Gastroesophageal sphincter (tissue), 4 donors: ENCODE data around the gene PTGIR. TPM values are rescaled to one million over a fixed set of nuclear protein-coding genes. Genes with fewer than 3 reads are reported as not detected.

ENCODE experiments used
- ATAC-seq: fragments of 150-250 bp; one replicate; pipeline ENCODE4 v1.9.1; 2016; ENCODE audit warnings: mild to moderate bottlenecking, moderate library complexity
- H3K27ac ChIP-seq, 4 donors: fragments of 200-600 bp; sonication (generic) in 3 of 4; 1 replicate in 3 of 4; 2 replicates in 1 of 4; pipeline ENCODE4 v1.5.1; 2016 to 2019
- H3K27me3 ChIP-seq: fragments of 200-600 bp; sonication (generic); one replicate; pipeline ENCODE4 v1.5.1; 2019
- H3K36me3 ChIP-seq, 2 donors: fragments of 200-600 bp; sonication (generic); one replicate each; pipeline ENCODE4 v1.5.1; 2019; ENCODE audit warnings: control low read depth in 1 of 2
- H3K4me1 ChIP-seq, 3 donors: fragments of 200-600 bp; sonication (generic); 1 replicate in 2 of 3; 2 replicates in 1 of 3; pipeline ENCODE4 v1.5.1; 2016 to 2019; ENCODE audit warnings: control low read depth in 2 of 3
- H3K4me3 ChIP-seq, 2 donors: fragments of 200-600 bp; sonication (generic); one replicate each; pipeline ENCODE4 v1.5.1; 2019; ENCODE audit warnings: mild to moderate bottlenecking in 1 of 2, moderate library complexity in 1 of 2
- H3K9me3 ChIP-seq, 3 donors: fragments of 200-600 bp; sonication (generic); one replicate each; pipeline ENCODE4 v1.5.1; 2017 to 2019; ENCODE audit warnings: control low read depth in 2 of 3
- CTCF ChIP-seq, 4 experiments: fragments of 200-600 bp in 2 of 4; fragments of 450-650 bp in 2 of 4; sonication (generic) in 1 of 4; IDR thresholded peaks; one replicate each; pipeline ENCODE4 v1.5.1; 2017 to 2019; ENCODE audit warnings: antibody characterized with exemption in 4 of 4, mild to moderate bottlenecking in 2 of 4, moderate library complexity in 2 of 4
- EP300 ChIP-seq: sonication (generic); formaldehyde crosslinking; IDR thresholded peaks from one replicate; pipeline ENCODE4 v1.6.1; 2017; ENCODE audit warnings: antibody characterized with exemption, mild to moderate bottlenecking
- POLR2A ChIP-seq, 2 donors: fragments of 450-650 bp; IDR thresholded peaks; one replicate each; pipeline ENCODE4 v1.6.1; 2017; ENCODE audit warnings: antibody characterized with exemption in 2 of 2, mild to moderate bottlenecking in 2 of 2, moderate library complexity in 1 of 2
- POLR2AphosphoS5 ChIP-seq: sonication (generic); formaldehyde crosslinking; IDR thresholded peaks from one replicate; pipeline ENCODE4 v1.6.1; 2017; ENCODE audit warnings: antibody characterized with exemption
- WGBS, 2 donors: methylation state at CpG; one replicate each; pipeline ENCODE4 v1.1.5; 2018; ENCODE audit warnings: low coverage in 1 of 2; 5-methylcytosine and 5-hydroxymethylcytosine counted together
- total RNA-seq, 4 donors: library from RNA; depleted of rRNA; stranded (reverse); fragments of >200 nt; gene quantifications; one replicate each; pipeline ENCODE4 v1.1.0, GENCODE V29; 2016

The PTGIR gene
- total RNA-seq, 4 donors from 2014 or later = 3.6 to 5.9 (median 4.3) TPM

DNA sequence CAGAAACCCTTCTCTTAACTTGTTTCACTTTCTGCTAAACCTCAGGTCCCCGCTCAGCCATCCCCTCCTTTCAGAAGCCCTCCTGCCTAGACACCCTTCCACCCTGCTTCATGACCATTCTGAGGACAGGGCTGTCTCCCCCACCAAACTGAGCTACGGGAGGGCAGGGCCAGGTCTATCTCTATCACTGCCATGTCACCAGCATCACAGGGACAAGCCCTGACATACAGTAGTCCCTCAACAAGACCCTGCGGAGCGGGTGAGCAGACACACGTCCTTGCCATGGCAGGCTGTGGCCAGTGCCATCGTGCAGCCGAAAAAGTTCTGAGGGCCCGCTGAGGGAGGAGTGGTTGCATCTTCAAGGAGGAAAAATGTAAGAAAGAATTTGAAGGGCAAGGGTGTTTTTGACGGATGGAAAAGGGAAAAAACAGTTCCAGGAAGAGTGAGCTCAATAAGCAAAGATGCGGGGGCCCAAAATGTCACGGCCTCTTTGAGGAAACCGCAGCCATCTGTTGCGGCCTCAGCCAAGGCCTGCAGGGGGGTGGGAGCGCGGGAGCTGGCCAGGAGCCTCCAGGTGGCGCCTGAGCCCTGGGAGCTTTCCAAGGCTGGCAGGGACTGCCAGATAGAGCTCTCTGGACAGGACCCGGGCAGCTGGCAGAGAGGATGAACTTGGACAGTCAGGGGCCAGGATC lies 8.1 kb downstream of the PTGIR start:
- TF ChIP-seq EP300 = no peak
- peak in 3 of 4 experiments; percentile 34 to 61 (median 50) for TF ChIP-seq CTCF (IDR thresholded peaks at IDR 0.05)
- peak; percentile 86 for TF ChIP-seq POLR2AphosphoS5
- TF ChIP-seq POLR2A (IDR thresholded peaks at IDR 0.05) = no peak
- Histone ChIP-seq H3K27me3 (no peaks in the 10 kb centered on the region), H3K9me3 (no peaks in the 10 kb centered on the region), H3K36me3 (no peaks in the 10 kb centered on the region), H3K4me3 (no peak overlapping the region), H3K27ac (peak overlapping the region in 3 of 4 donors; percentile 11 to 35 (median 26)), H3K4me1 (peaks cover 3 to 68% (median 37%) of the 10 kb centered on the region in 3 donors)
- ATAC-seq = no peak
- 17 to 37% methylated on average over 10 to 13 of the region's 17 CpGs for WGBS, 2 donors

DNA sequence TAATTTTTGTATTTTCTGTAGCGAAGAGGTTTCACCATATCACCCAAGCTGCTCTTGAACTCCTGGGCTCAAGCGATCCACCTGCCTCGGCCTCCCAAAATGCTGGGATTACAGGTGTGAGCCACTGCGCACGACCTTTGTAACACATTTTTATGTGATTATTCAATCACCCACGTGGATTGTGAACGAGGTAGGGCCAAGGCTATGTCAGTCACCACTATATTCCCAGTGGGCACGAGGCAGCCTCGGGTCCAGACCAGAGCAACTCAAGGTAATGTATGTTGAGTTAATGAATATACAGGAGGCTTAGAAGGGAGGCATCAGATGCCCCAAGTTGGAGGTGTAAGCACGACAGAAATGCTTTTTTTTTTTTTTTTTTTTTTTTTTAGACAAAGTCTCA lies 8.9 kb downstream of the PTGIR start:
- H3K4me1 ChIP-seq = peaks cover 0 to 60% (median 29%) of the 10 kb centered on the region in 3 donors
- no peak for ATAC-seq

DNA sequence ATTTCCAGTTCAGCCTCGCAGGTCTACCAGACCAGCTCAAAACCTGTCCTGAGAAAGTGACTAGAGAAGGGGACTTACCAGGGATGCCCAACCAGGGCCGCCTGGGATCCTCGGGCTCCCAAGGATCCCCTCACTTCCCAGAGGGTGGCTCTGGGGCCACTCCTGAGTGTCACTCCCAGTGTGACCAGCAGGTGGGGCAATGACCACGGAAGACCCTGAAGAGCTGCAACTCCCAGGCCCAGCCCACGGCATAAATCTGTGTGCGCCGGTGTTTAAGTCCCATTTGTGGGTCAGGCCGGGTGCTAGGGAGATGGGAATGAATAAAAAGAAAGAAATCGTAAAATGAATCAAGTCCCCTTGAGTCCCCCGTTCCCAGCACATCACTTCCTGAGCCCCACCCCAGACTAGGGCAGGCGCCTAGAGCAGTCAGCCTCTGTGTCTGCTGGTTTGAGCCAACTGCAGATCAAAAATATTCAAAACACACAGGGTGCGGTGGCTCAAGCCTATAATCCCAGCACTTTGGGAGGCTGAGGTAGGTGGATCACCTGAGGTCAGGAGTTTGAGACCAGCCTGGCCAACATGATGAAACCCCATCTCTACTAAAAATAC lies 10.7 kb downstream of the PTGIR start:
- WGBS, 2 donors = 10 to 12% methylated on average over 4 of the region's 12 CpGs
- TF ChIP-seq CTCF (IDR thresholded peaks at IDR 0.05) (peak in 3 of 4 experiments; percentile 94 to 95 (median 94)), EP300 (no peak), POLR2AphosphoS5 (no peak), POLR2A (IDR thresholded peaks at IDR 0.05) (no peak)
- Histone ChIP-seq H3K27ac (peak overlapping the region in 2 of 4 donors; percentile 11 to 46), H3K27me3 (no peaks in the 10 kb centered on the region), H3K4me1 (peaks cover 0 to 42% (median 16%) of the 10 kb centered on the region in 3 donors), H3K36me3 (peaks cover 0 to 13% of the 10 kb centered on the region in 2 donors), H3K4me3 (no peak overlapping the region), H3K9me3 (no peaks in the 10 kb centered on the region)
- ATAC-seq = peak; percentile 88

More for the DNA sequence above, 8.9 kb downstream of the PTGIR start:
- Histone ChIP-seq H3K27ac (no peak overlapping the region), H3K9me3 (no peaks in the 10 kb centered on the region), H3K27me3 (no peaks in the 10 kb centered on the region), H3K4me3 (no peak overlapping the region), H3K36me3 (no peaks in the 10 kb centered on the region)
- WGBS, 2 donors = 68 to 93% methylated on average over 3 to 4 of the region's 10 CpGs
- TF ChIP-seq POLR2AphosphoS5 (no peak), POLR2A (IDR thresholded peaks at IDR 0.05) (no peak), CTCF (IDR thresholded peaks at IDR 0.05) (no peak), EP300 (no peak)

GRCh38 chr19:46613525-46613924 lies 11.4 kb downstream of the PTGIR start:
- WGBS, 2 donors = no CpG with 5 or more reads among the region's 22 CpGs
- ATAC-seq = no peak
- H3K4me1 ChIP-seq = peaks cover 0 to 35% (median 9%) of the 10 kb centered on the region in 3 donors
- H3K27me3 ChIP-seq = no peaks in the 10 kb centered on the region
- H3K9me3 ChIP-seq = no peaks in the 10 kb centered on the region
- H3K27ac ChIP-seq = no peak overlapping the region
- TF ChIP-seq POLR2A (IDR thresholded peaks at IDR 0.05) = no peak
- TF ChIP-seq EP300 = no peak
- no peak for TF ChIP-seq CTCF (IDR thresholded peaks at IDR 0.05)
- TF ChIP-seq POLR2AphosphoS5 = no peak
- peaks cover 0 to 20% of the 10 kb centered on the region in 2 donors for H3K36me3 ChIP-seq
- H3K4me3 ChIP-seq = no peak overlapping the region
